Activated CD4-positive, alpha-beta memory T cell treated with anti-CD3 and anti-CD28 coated beads, Interleukin-2, amount 10 ng/mL, durations not matched to agents 7 days and 5 days (primary cell): Measurements from ENCODE around the gene LRRC59. TPM values are rescaled to one million over a fixed set of nuclear protein-coding genes. Genes with fewer than 3 reads are reported as not detected.
"Not testable (repeated sequence)": the region's sequence is repeated elsewhere in the genome, so short reads cannot be mapped to it uniquely, and the experiment has no call there.

Source experiments
- CTCF ChIA-PET: fragments of 350-600 bp; sonication (Branson Sonifier 250); formaldehyde crosslinking; loops from one replicate; lab custom pipeline; 2021; ENCODE audit warnings: antibody characterized with exemption, inconsistent platforms; lab: Charles Lee
- POLR2A ChIA-PET: fragments of 350-600 bp; sonication (Branson Sonifier 250); formaldehyde crosslinking; loops from one replicate; lab custom pipeline; 2021; ENCODE audit warnings: antibody characterized with exemption; lab: Charles Lee
- DNase-seq: peaks from one replicate; pipeline ENCODE4 v3.0.0-alpha.2; 2020
- H3K27ac Mint-ChIP-seq: one replicate; pipeline ENCODE4 v1.8.0; 2021; ENCODE audit warnings: mild to moderate bottlenecking, mixed read lengths
- H3K27me3 Mint-ChIP-seq: one replicate; pipeline ENCODE4 v1.8.0; 2021; ENCODE audit warnings: mixed read lengths
- H3K36me3 Mint-ChIP-seq: one replicate; pipeline ENCODE4 v1.8.0; 2021; ENCODE audit warnings: low read depth, mixed read lengths
- H3K4me1 Mint-ChIP-seq: one replicate; pipeline ENCODE4 v1.8.0; 2021; ENCODE audit warnings: mixed read lengths
- H3K4me3 Mint-ChIP-seq: one replicate; pipeline ENCODE4 v1.8.0; 2021; ENCODE audit warnings: mild to moderate bottlenecking, mixed read lengths
- H3K9me3 Mint-ChIP-seq: one replicate; pipeline ENCODE4 v1.8.0; 2021; ENCODE audit warnings: mixed read lengths
- total RNA-seq, 2 experiments: library from RNA; stranded (reverse); gene quantifications; one replicate each; pipeline ENCODE4 v1.2.3, GENCODE V29; 2021

Gene LRRC59
- total RNA-seq, 2 experiments from 2014 or later, result 67.1 to 68.9 TPM

DNA sequence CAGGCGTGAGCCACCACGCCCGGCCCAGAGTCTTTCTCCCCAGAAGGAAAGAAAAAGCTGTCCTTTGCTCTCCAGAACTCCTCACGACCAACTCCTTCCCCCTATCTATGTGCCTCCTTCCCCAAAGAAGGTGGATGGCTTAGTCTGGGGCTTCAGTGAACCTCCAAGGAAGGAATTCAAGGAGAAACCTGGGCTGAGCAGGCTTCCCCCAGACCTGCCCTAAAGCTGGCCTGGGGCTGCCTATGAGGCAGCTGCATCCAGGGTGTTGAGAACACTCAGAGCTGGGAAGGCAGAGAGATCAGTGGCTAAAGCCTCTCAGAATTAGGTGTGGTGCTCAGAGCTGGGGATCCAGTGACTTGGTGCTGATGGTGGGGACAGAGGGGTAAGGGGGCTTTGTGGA is 32.5 kb upstream of the LRRC59 start:
- Mint-ChIP-seq H3K36me3 (no peaks in the 10 kb centered on the region), H3K4me1 (peaks cover 27% of the 10 kb centered on the region), H3K27ac (no peak overlapping the region), H3K27me3 (no peaks in the 10 kb centered on the region), H3K4me3 (no peak overlapping the region), H3K9me3 (no peaks in the 10 kb centered on the region)
- ChIA-PET CTCF (interaction anchor here (1.0 to 1.9 kb wide), 2 partner anchors 33 to 50 kb away, joined by 3 to 8 read pairs; partner anchors contain the start of gene LRRC59), POLR2A (interaction anchor here (1.3 to 3.8 kb wide), 2 partner anchors 33 to 56 kb away, joined by 3 to 19 read pairs; partner anchors contain the start of genes EME1, LRRC59 and MRPL27)
- DNase-seq, result no peak

DNA sequence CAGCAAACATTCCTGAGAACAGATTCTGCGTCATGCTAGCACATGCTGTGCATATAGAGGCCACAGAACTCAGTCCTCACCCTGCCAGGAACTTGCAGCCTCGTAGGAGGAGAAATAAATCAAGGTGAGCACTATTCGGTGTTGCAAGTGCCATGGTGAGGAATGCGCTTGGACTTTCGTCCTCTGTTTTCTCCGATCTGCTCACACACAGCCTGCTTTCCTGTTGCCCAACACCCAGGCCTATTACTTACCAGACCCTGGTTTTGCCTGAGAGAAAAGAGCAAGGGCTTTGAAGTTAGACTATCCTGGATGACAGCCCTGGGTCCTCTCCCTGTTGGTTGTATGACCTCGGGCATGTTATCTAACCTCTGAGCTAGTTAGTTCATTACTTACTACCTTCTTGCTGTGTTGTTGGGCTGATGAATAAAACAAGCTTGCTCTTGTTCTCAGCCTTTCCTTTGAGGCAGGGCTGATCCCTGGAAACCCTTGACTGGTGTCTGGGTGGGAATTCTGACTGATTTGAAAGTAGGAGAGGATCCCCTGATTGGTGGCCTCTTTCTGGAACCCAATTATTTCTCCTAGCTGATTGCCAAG is 31.6 kb upstream of the LRRC59 start:
- Mint-ChIP-seq H3K4me1 (peaks cover 25% of the 10 kb centered on the region), H3K27me3 (no peaks in the 10 kb centered on the region), H3K4me3 (no peak overlapping the region), H3K27ac (no peak overlapping the region), H3K9me3 (no peaks in the 10 kb centered on the region), H3K36me3 (no peaks in the 10 kb centered on the region)
- CTCF ChIA-PET, result interaction anchor here (1.9 kb wide), 1 partner anchor 32 kb away, joined by 8 read pairs; the partner anchor contains the start of gene LRRC59
- POLR2A ChIA-PET, result interaction anchor here (1.3 to 3.8 kb wide), 2 partner anchors 32 to 55 kb away, joined by 3 to 19 read pairs; partner anchors contain the start of genes EME1, LRRC59 and MRPL27
- no peak for DNase-seq

DNA sequence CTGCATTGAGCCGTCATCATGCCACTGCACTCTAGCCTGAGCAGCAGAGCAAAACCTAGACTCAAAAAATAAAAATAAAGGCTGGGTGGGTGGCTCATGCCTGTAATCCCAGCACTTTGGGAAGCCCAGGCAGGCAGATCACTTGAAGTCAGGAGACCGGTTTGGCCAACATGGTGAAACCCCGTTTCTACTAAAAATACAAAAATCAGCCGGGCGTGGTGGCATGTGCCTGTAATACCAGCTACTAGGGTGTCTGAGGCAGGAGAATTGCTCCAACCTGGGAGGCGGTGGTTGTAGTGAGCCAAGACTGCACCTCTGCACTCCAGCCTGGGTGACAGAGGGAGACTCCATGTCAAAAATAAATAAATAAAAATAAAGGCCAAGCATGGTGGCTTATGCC is 30.8 kb upstream of the LRRC59 start:
- H3K27ac Mint-ChIP-seq, DNase-seq, H3K9me3 Mint-ChIP-seq, POLR2A ChIA-PET, H3K27me3 Mint-ChIP-seq, H3K36me3 Mint-ChIP-seq: not testable (repeated sequence)
- H3K4me1 Mint-ChIP-seq, result peaks cover 23% of the 10 kb centered on the region
- CTCF ChIA-PET, result interaction anchor here (1.9 to 3.8 kb wide), 2 partner anchors 30 to 31 kb away, joined by 8 to 26 read pairs; partner anchors contain the start of gene LRRC59
- peak overlapping the region; percentile 19 for H3K4me3 Mint-ChIP-seq

DNA sequence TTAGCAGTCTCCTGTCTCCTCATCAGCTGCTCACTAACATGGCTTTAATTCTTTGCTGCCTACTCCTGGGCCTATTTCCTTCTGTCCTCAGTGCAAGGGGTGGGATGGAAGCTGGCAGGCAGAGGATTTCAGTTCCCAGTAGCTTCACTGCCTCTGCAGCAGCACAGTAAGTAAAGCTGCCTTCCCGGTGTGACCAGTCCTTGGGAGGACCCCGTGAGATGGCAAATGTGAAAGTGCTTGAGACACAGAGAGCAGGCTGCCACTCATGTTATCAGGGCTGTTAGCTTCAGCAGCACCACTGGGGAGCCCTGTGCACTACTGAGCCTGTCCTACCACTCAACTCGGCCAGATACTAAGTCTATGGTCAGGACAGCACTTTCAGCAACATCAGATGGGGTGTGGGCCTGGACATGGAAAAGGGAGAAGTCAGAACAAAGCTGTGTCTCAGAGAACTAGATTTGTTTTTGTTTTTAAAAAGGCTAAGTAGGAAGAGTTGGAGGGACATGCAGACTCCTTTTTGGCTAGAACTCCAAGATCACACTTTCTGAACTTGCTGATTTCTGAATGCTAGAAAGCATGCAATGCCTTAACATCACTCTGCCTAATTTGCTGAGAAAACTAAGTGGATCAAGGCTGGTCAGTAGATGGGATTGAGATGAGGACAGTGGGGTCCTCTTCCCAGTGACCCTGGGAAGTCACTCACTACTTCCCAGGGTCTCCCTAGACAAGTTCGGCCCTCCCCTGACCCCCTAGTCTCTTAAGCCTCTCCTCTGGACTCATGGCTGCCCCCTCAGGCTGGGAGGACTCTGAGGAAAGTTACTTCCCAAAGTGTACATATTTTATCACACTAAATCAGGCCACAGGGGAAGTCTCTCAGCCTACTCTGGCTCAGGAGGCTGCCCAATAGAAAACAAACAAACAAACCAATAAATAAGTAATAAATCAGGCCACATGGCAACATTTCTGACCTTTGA is 29.8 kb upstream of the LRRC59 start:
- peak overlapping the region; percentile 75 for H3K27ac Mint-ChIP-seq
- H3K27me3 Mint-ChIP-seq, result no peaks in the 10 kb centered on the region

DNA sequence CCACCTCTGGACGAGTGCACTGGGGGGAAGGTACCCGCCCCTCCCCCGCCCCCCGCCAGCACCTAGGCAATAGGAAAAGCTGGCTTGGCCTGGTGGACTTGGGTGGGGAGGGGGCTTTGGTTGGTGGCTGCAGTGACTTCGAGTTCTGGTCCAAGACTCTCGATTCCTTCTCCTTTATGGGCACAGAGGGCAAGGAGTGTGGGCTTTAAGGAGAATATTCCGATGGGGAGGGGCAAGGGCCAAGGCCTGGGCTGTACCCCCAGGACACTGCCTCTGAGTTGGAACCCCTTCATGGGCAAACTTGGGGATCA is 29.1 kb upstream of the LRRC59 start:
- ChIA-PET POLR2A (interaction anchor here (0.9 to 3.1 kb wide), 4 partner anchors 30 to 63 kb away, joined by 3 to 28 read pairs (median 12); partner anchors contain the start of genes EME1, LRRC59 and MRPL27), CTCF (interaction anchor here (1.5 to 3.8 kb wide), 2 partner anchors 29 to 53 kb away, joined by 4 to 26 read pairs; partner anchors contain the start of genes LRRC59 and RSAD1)
- H3K4me1 Mint-ChIP-seq, result peaks cover 28% of the 10 kb centered on the region
- no peak for DNase-seq
- peak overlapping the region; percentile 84 for H3K4me3 Mint-ChIP-seq
- no peaks in the 10 kb centered on the region for H3K36me3 Mint-ChIP-seq
- H3K27me3 Mint-ChIP-seq, result no peaks in the 10 kb centered on the region
- H3K27ac Mint-ChIP-seq, result peak overlapping the region; percentile 75
- H3K9me3 Mint-ChIP-seq, result no peaks in the 10 kb centered on the region

More for the DNA sequence above, 29.8 kb upstream of the LRRC59 start:
- no peaks in the 10 kb centered on the region for H3K36me3 Mint-ChIP-seq
- POLR2A ChIA-PET, result interaction anchor here (0.9 to 3.1 kb wide), 4 partner anchors 30 to 64 kb away, joined by 3 to 28 read pairs (median 12); partner anchors contain the start of genes EME1, LRRC59 and MRPL27
- peak; percentile 34 for DNase-seq
- CTCF ChIA-PET, result interaction anchor here (1.5 to 3.8 kb wide), 2 partner anchors 29 to 52 kb away, joined by 4 to 26 read pairs; partner anchors contain the start of genes LRRC59 and RSAD1
- H3K4me3 Mint-ChIP-seq, result peak overlapping the region; percentile 84
- H3K4me1 Mint-ChIP-seq, result peaks cover 23% of the 10 kb centered on the region
- H3K9me3 Mint-ChIP-seq, result no peaks in the 10 kb centered on the region

DNA sequence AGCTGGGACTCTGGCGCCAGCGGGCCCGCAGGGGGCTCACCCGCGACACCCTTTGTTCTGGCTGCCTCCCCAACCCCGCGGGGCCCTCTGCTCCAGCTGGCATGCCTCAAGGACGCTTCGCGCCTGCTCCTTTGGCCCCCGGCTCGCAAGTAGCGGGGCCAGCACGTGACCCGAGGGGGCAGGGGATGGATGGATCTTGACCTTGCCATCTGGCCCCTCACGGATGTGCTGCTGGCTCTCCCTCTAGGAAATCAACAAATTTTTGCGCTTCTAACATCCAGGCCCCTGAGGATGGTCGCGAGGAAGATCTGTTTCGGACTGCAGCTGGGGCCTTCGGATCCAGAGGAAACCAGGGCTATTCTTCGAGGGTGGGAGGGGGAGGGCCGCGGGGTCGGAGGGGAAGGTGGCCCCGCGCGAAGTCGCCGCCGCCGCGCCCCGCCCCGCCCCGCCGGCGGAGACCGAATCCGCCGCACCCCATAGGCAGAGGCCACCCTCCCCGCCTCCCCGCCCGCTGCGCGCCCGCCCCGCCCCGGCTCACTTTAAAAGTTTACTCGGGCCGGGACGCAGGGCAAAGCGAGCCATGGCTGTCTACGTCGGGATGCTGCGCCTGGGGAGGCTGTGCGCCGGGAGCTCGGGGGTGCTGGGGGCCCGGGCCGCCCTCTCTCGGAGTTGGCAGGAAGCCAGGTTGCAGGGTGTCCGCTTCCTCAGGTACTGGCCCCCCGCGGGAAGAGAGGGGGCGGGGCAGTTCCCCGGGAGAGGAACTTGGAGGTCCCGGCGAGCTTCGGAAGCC is 28.6 kb upstream of the LRRC59 start, which contains the start of gene ACSF2:
ACSF2 (plus strand) TSS at position 537 of the 790 bp plus-strand sequence; CDS start at position 581, 44 bp downstream.
- H3K4me1 Mint-ChIP-seq, result peaks cover 33% of the 10 kb centered on the region
- ChIA-PET CTCF (interaction anchor here (1.3 to 3.8 kb wide), 3 partner anchors 28 to 54 kb away, joined by 4 to 26 read pairs (median 4); partner anchors contain the start of genes LRRC59 and RSAD1), POLR2A (interaction anchor here (0.9 to 3.1 kb wide), 5 partner anchors 29 to 63 kb away, joined by 3 to 28 read pairs (median 7); partner anchors contain the start of genes EME1, LRRC59 and MRPL27)
- H3K27me3 Mint-ChIP-seq, result no peaks in the 10 kb centered on the region
- no peaks in the 10 kb centered on the region for H3K9me3 Mint-ChIP-seq
- peak; percentile 82 for DNase-seq
- peak within 1 kb of the TSS; percentile 75 for H3K27ac Mint-ChIP-seq
- H3K4me3 Mint-ChIP-seq, result peak within 1 kb of the TSS; percentile 84
- H3K36me3 Mint-ChIP-seq, result no peaks in the 10 kb centered on the region

DNA sequence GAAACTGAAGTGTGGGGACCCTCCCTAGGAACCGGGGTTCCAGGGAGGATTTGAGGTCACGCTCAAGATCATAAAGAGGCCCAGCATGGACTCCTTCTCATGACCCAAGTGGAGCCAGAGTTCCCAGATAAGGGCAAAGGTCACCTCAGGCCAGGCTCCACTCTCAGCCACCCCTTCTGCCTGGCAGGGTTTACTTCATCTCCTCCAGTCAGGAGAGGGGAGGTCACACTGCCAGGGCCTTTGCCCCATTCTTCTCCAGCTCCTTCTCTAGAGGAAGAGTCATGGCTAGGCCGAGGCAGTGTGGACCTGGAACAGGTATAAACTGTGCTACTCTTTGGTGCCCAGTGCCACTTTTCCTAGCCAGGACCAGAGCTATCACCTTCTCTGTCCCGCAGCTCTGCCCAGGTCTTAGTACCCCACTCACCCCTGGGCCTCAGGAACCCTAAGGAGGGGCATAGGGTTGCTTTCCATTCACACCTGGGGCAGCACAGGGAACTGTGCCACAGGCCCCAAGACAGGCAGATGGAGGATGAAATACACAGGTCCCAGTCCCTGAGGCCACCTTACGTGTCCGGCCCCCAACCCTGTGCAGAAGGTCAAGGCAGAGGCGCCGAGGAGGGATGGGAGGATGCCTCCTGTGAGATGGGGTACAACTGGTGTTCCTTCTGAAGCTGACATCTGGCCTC is 27.8 kb upstream of the LRRC59 start:
- ChIA-PET POLR2A (interaction anchor here (1.3 to 3.1 kb wide), 3 partner anchors 28 to 53 kb away, joined by 3 to 28 read pairs (median 16); partner anchors contain the start of genes EME1, LRRC59 and MRPL27), CTCF (interaction anchor here (1.3 to 3.8 kb wide), 2 partner anchors 27 to 54 kb away, joined by 4 to 26 read pairs; partner anchors contain the start of gene LRRC59)
- H3K9me3 Mint-ChIP-seq, result no peaks in the 10 kb centered on the region
- no peak for DNase-seq
- no peaks in the 10 kb centered on the region for H3K27me3 Mint-ChIP-seq
- H3K4me1 Mint-ChIP-seq, result peaks cover 40% of the 10 kb centered on the region
- peak overlapping the region; percentile 84 for H3K4me3 Mint-ChIP-seq
- H3K36me3 Mint-ChIP-seq, result no peaks in the 10 kb centered on the region
- H3K27ac Mint-ChIP-seq, result peak overlapping the region; percentile 44

DNA sequence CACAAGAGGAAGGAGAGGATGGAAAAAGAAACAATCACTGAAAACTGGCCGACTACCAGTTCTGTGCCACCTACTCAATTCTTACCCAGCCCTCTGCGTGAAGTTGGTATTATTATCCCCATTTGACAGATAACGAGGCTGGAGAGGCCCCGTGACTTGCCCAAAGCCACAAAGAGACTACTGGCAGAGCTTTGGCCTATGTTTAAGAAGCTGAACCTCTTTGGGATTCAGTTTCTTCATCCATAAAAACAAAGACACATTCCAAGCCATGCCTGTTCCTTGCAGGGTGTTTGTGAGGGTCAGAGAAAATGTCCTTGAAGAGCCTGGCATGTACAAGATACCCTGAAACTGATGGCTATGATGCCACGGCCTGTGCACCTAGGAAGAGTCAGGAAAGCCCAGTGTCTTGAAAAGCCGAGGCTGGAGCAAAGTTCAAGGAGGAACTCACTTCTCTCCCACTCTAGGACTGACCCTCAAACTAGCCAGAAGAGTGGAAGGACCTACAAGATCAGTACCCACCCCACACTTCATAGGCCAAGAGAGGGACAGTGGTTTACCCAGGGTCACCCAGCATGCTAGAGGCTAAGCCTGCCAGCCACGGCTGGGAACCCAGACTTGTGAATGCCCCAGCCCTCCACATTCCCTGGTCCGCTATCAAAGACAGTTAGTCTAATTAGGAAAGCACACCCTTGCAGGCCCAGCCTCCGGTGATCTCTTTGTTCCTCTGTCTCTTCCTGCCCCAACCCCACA is 27.1 kb upstream of the LRRC59 start:
- no peak for DNase-seq
- ChIA-PET POLR2A (interaction anchor here (1.3 to 3.1 kb wide), 3 partner anchors 28 to 52 kb away, joined by 3 to 28 read pairs (median 16); partner anchors contain the start of genes EME1, LRRC59 and MRPL27), CTCF (interaction anchor here (1.3 to 3.8 kb wide), 2 partner anchors 27 to 55 kb away, joined by 4 to 26 read pairs; partner anchors contain the start of gene LRRC59)
- Mint-ChIP-seq H3K27ac (no peak overlapping the region), H3K27me3 (no peaks in the 10 kb centered on the region), H3K36me3 (no peaks in the 10 kb centered on the region), H3K9me3 (no peaks in the 10 kb centered on the region), H3K4me3 (no peak overlapping the region), H3K4me1 (peaks cover 44% of the 10 kb centered on the region)

DNA sequence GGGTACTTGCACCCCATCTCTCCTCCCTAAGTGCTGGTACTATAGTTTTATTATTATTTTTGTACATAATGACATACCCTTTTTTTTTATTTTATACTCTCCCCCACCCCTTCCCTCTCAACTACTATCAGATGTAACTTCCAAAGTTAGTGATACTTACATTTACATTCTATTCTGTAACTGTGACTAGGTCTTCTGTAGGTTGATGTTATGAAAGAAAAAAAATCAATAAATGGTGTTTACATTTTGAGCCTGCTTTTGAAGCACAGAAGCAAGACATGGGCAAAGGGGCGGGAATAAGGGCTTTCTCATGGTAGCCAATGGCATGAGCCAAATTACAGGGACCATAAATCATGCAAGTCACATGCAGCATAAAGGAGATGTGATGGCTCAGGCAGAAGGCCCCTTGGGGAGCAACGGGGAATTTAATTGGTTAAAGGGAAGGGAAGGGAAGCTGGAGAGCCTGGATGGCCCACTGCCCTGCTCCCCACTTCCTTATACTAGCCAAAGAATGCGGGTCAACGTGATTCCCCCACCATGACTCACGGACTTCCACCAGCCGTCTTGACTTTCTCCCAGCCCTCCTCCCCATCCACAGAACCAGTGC is 26.3 kb upstream of the LRRC59 start:
- no peak for DNase-seq
- H3K4me1 Mint-ChIP-seq, result peaks cover 42% of the 10 kb centered on the region
- no peak overlapping the region for H3K4me3 Mint-ChIP-seq
- no peaks in the 10 kb centered on the region for H3K9me3 Mint-ChIP-seq
- H3K27ac Mint-ChIP-seq, result no peak overlapping the region
- ChIA-PET POLR2A (no interaction called here), CTCF (no interaction called here)
- no peaks in the 10 kb centered on the region for H3K36me3 Mint-ChIP-seq
- no peaks in the 10 kb centered on the region for H3K27me3 Mint-ChIP-seq

DNA sequence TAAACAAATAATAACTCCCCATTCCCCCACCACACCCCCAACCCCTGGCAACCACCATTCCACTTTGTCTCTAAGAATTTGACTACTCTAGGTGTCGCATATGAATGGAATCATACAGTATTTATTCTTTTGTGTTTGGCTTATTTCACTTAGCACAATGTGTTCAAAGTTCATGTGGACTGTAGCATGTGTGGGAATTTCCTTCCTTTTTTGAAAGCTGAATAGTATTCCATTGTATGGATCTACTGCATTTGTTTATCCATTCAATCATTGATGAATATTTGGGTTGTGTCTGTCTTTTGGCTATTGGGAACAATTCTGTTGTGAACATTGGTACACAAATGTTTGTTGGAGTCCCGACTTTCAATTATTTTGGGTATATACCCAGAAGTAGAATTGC is 25.4 kb upstream of the LRRC59 start:
- no peaks in the 10 kb centered on the region for H3K9me3 Mint-ChIP-seq
- CTCF ChIA-PET, result interaction anchor here (0.7 to 3.5 kb wide), 2 partner anchors 25 to 78 kb away, joined by 5 to 42 read pairs; partner anchors contain the start of gene LRRC59
- H3K4me3 Mint-ChIP-seq, result no peak overlapping the region
- POLR2A ChIA-PET, result interaction anchor here (1.3 kb wide), 1 partner anchor 30 kb away, joined by 3 read pairs; no protein-coding TSS in a partner anchor
- DNase-seq, result no peak
- no peak overlapping the region for H3K27ac Mint-ChIP-seq
- peaks cover 39% of the 10 kb centered on the region for H3K4me1 Mint-ChIP-seq
- H3K27me3 Mint-ChIP-seq, result no peaks in the 10 kb centered on the region
- H3K36me3 Mint-ChIP-seq, result no peaks in the 10 kb centered on the region
